Omental fat pad (tissue), 4 donors: ENCODE data around the gene STK10. TPM values are rescaled to one million over a fixed set of nuclear protein-coding genes. Genes with fewer than 3 reads are reported as not detected.

Source experiments
- ATAC-seq: fragments of 150-250 bp; one replicate; pipeline ENCODE4 v1.9.1; 2016; ENCODE audit warnings: mild to moderate bottlenecking, moderate library complexity; ENCODE audit not compliant: low FRiP score
- DNase-seq: peaks from one replicate; pipeline ENCODE4 v3.0.0-alpha.2; 2019; ENCODE audit warnings: low spot score
- CTCF ChIP-seq, 3 donors: fragments of 450-650 bp; IDR thresholded peaks; one replicate each; pipeline ENCODE4 v1.5.1; 2016 to 2017; ENCODE audit warnings: antibody characterized with exemption in 3 of 3, mild to moderate bottlenecking in 3 of 3, moderate library complexity in 2 of 3
- total RNA-seq, 4 donors: library from RNA; depleted of rRNA; stranded (reverse); fragments of >200 nt; gene quantifications; one replicate each; pipeline ENCODE4 v1.1.0, GENCODE V29; 2016

STK10 gene
- total RNA-seq, 4 donors from 2014 or later: 26.4 to 110 (median 52.4) TPM

DNA sequence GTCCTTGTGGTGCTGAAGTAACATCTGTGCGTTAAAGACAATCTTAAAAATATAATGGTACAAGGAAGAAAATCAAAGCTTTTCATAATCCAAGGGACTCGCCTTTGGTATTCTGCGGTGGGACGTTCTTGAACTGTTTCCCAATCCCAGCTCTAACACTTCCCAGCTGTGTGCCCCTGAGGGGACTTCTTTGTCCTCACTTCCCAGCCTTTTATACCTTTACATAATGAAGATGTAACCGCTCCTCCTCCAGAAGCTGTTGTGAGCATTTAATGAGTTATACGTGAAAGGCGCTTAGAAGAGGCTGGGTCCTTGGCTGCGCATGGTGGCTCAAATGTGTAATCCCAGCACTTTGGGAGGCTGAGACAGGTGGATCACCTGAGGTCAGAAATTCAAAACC lies 16.9 kb downstream of the STK10 start:
- TF ChIP-seq CTCF (IDR thresholded peaks at IDR 0.05): no peak
- ATAC-seq (no peak), DNase-seq (no peak)

GRCh38 chr5:172170251-172170701 lies 17.7 kb downstream of the STK10 start:
- DNase-seq (no peak), ATAC-seq (no peak)
- TF ChIP-seq CTCF (IDR thresholded peaks at IDR 0.05): no peak

- ATAC-seq: no peak
Measured at GRCh38 chr5:172169216-172169615, 18.8 kb downstream of the STK10 start.

DNA sequence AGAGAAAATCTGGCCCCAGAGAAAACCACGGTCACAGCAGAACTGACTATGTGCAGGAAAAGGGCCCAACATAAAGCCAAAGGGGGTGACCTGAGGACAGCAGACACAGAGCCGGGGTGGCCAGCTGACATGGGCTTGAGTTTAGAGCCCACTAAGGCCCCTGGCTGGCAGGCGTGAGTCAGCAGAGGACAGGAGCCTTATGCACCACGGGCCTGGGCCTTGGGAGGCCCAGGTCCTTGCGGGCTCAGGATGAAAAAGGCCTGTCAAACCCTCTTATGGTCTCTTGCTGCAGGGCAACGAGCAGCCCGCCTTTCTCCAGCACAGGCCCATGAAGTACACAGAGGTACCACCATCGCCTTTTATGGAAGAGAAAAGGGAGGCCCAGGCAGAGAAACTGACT lies 19.7 kb downstream of the STK10 start:
- DNase-seq: no peak
- ATAC-seq: no peak
- no peak for TF ChIP-seq CTCF (IDR thresholded peaks at IDR 0.05)

More at GRCh38 chr5:172169216-172169615, 18.8 kb downstream of the STK10 start:
- no peak for TF ChIP-seq CTCF (IDR thresholded peaks at IDR 0.05)
- DNase-seq: no peak

GRCh38 chr5:172167895-172168294 lies 20.1 kb downstream of the STK10 start:
- no peak for ATAC-seq
- no peak for TF ChIP-seq CTCF (IDR thresholded peaks at IDR 0.05)
- DNase-seq: no peak

DNA sequence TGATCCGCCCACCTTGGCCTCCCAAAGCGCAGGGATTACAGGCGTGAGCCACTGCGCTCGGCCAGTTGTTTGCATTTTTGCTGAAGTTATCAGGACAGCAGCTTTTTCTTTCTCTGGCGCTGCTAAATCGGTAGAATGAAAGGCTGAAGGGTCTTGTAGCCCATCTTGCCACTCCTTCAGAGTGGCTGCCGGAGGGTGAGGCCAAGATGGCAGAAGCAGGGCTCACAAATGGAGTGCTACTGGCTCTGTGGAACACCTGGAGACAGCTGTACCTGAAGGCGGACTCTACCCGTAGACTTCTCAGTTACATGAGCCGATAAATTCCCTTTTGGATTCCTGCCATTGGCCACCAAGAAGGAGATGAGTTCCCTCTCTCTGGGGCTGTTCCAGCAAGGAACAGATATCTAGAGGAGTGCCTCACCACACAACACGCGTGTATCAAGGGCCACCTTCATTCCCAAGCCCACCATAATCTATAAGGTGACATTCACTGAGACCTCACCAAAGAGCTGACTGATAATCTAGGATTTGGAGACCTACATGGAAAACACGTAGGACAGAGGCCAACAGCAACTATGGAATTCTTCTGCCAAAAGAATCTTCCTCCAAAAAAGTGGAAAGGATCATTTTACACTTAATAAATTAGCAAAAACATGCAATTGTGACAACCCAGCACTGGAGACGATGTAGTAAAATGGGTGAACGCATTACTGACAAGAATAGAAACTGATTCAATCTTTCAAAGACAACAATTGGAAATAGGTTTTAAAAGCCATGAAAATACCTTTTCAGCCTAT lies 21.8 kb downstream of the STK10 start:
- DNase-seq (no peak), ATAC-seq (no peak)
- no peak for TF ChIP-seq CTCF (IDR thresholded peaks at IDR 0.05)

- no peak for TF ChIP-seq CTCF (IDR thresholded peaks at IDR 0.05)
- DNase-seq: no peak
- ATAC-seq: no peak
Measured at GRCh38 chr5:172165465-172165864, 22.6 kb downstream of the STK10 start.
